SK-N-SH (cell line): ENCODE results near the gene CD164L2.

Source experiments
- CTCF ChIP-seq: fragments of 200-600 bp; sonication (generic); IDR thresholded peaks from 2 replicates; pipeline ENCODE4 v1.6.1; 2017; ENCODE audit warnings: antibody characterized with exemption, mild to moderate bottlenecking, moderate library complexity
- EZH2phosphoT487 ChIP-seq: fragments of 200-600 bp; sonication (generic); IDR thresholded peaks from 2 replicates; pipeline ENCODE4 v1.6.1; 2017; ENCODE audit warnings: low read depth, mixed run types, mild to moderate bottlenecking, antibody characterized with exemption, moderate library complexity, borderline replicate concordance
- RAD21 ChIP-seq: IDR thresholded peaks from 2 replicates; pipeline ENCODE4 v1.6.1; 2012; ENCODE audit warnings: mild to moderate bottlenecking, low read length
- REST ChIP-seq: IDR thresholded peaks from 2 replicates; pipeline ENCODE4 v1.6.1; 2012; ENCODE audit warnings: mild to moderate bottlenecking, low read depth, low read length, moderate library complexity
- RFX5 ChIP-seq: IDR thresholded peaks from 2 replicates; pipeline ENCODE4 v1.6.1; 2012; ENCODE audit warnings: mild to moderate bottlenecking, improper control_type of control experiment, low read length
- TCF12 ChIP-seq: IDR thresholded peaks from 2 replicates; pipeline ENCODE4 v1.4.0; 2012

DNA sequence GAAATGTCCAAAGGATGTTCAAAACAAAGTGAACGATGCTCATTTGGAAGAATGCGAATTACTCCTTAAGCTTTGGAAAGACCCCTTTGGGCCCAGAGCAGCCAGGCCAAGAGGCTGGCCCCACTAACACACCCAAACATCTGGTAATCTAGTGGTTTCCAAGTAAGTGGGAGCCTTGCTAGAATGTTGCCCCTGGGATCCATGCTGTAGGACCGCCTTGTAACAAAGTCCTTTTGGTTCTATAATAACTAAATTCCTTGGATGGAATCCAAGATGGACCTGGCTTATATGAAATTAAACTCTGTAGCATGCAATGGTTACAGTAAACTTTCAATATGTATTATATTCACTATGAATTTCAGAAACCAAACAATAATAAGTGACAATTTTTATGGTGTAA, 34.6 kb upstream of the CD164L2 start:
- TF ChIP-seq CTCF (no peak), TCF12 (no peak), REST (no peak), RAD21 (no peak), EZH2phosphoT487 (no peak), RFX5 (no peak)
